NCI-H146 (cell line): ENCODE measurements around the gene ABCC11.
A peak's percentile ranks its signal among the peaks of the same experiment; 100 is the strongest.

Source experiments
- DNase-seq: peaks from one replicate; lab custom pipeline; 2025; lab: John Stamatoyannopoulos, UW

The ABCC11 gene

GRCh38 chr16:48161906-48162305, 85.4 kb downstream of the ABCC11 start:
- no peak for DNase-seq

GRCh38 chr16:48160575-48160974, 86.8 kb downstream of the ABCC11 start:
- DNase-seq, result no peak

GRCh38 chr16:48158296-48158695, 89.0 kb downstream of the ABCC11 start:
- DNase-seq, result no peak

GRCh38 chr16:48157794-48158193, 89.5 kb downstream of the ABCC11 start:
- no peak for DNase-seq

- DNase-seq, result no peak
Observed at GRCh38 chr16:48157302-48157701, 90.0 kb downstream of the ABCC11 start.

GRCh38 chr16:48156790-48157209, 90.5 kb downstream of the ABCC11 start:
- DNase-seq, result peak; percentile 37

- no peak for DNase-seq
Observed at GRCh38 chr16:48155926-48156789, 91.2 kb downstream of the ABCC11 start, which contains the start of gene ABCC12. TSS of gene ABCC12 (minus strand) at chr16:48155993. CDS start at chr16:48146424, 9,569 bp downstream.

- DNase-seq, result no peak
Observed at GRCh38 chr16:48153774-48154173, 93.6 kb downstream of the ABCC11 start.

GRCh38 chr16:48152226-48152625, 95.1 kb downstream of the ABCC11 start:
- no peak for DNase-seq

GRCh38 chr16:48150707-48151106, 96.6 kb downstream of the ABCC11 start:
- no peak for DNase-seq

- no peak for DNase-seq
Observed at GRCh38 chr16:48146710-48147109, 100.6 kb downstream of the ABCC11 start.

GRCh38 chr16:48146131-48146530, 101.2 kb downstream of the ABCC11 start:
- no peak for DNase-seq

GRCh38 chr16:48143812-48144368, 103.4 kb downstream of the ABCC11 start:
- no peak for DNase-seq

GRCh38 chr16:48140821-48141220, 106.5 kb downstream of the ABCC11 start:
- no peak for DNase-seq

- DNase-seq, result no peak
Observed at GRCh38 chr16:48139517-48139916, 107.8 kb downstream of the ABCC11 start.

GRCh38 chr16:48138543-48138942, 108.8 kb downstream of the ABCC11 start:
- DNase-seq, result no peak

- DNase-seq, result no peak
Observed at GRCh38 chr16:48137822-48138221, 109.5 kb downstream of the ABCC11 start.

- DNase-seq, result no peak
Observed at GRCh38 chr16:48136547-48137360, 110.6 kb downstream of the ABCC11 start.

- no peak for DNase-seq
Observed at GRCh38 chr16:48133455-48134211, 113.7 kb downstream of the ABCC11 start.

GRCh38 chr16:48132696-48133095, 114.6 kb downstream of the ABCC11 start:
- DNase-seq, result no peak

GRCh38 chr16:48131201-48131935, 116.0 kb downstream of the ABCC11 start:
- DNase-seq, result no peak
